HFFc6 (cell line): ENCODE results near the gene FOXP1. TPM values are rescaled to one million over a fixed set of nuclear protein-coding genes. Genes with fewer than 3 reads are reported as not detected.

Experiments used
- DNase-seq: peaks from one replicate; pipeline ENCODE4 v3.0.0-alpha.2; 2018
- H3K27ac Mint-ChIP-seq: 2 replicates; pipeline ENCODE4 v1.8.0; 2020; ENCODE audit warnings: mild to moderate bottlenecking, mixed read lengths
- H3K27me3 Mint-ChIP-seq: 2 replicates; pipeline ENCODE4 v1.8.0; 2021; ENCODE audit warnings: mild to moderate bottlenecking, moderate library complexity, mixed read lengths; ENCODE audit not compliant: insufficient read depth
- H3K36me3 Mint-ChIP-seq: 2 replicates; pipeline ENCODE4 v1.8.0; 2021; ENCODE audit warnings: low read depth, mixed read lengths
- H3K4me1 Mint-ChIP-seq: 2 replicates; pipeline ENCODE4 v1.8.0; 2020; ENCODE audit warnings: low read depth, mixed read lengths
- H3K4me3 Mint-ChIP-seq: 2 replicates; pipeline ENCODE4 v1.8.0; 2020; ENCODE audit warnings: mild to moderate bottlenecking, moderate library complexity, mixed read lengths
- H3K9me3 Mint-ChIP-seq: 2 replicates; pipeline ENCODE4 v1.8.0; 2020; ENCODE audit warnings: mild to moderate bottlenecking, mixed read lengths
- CTCF ChIP-seq: fragments of 200-600 bp; sonication (generic); IDR thresholded peaks from 2 replicates; pipeline ENCODE4 v1.5.0; 2021; ENCODE audit warnings: antibody characterized with exemption, mild to moderate bottlenecking
- total RNA-seq, 6 experiments: library from RNA; stranded (reverse); fragmentation: NEBNext Ultra II Directional; extraction: Animal tissue kit (Norgen Biotek cat#: 25700); gene quantifications; 2 replicates in 1 of 6; 3 replicates in 5 of 6; pipeline ENCODE4 v1.2.3, GENCODE V29; 2021

FOXP1 gene
- total RNA-seq, 6 experiments from 2014 or later = 32.2 to 59.3 (median 52.0) TPM

- Mint-ChIP-seq H3K9me3 (no peaks in the 10 kb centered on the region), H3K4me1 (peaks cover 12% of the 10 kb centered on the region), H3K27ac (no peak overlapping the region), H3K27me3 (no peaks in the 10 kb centered on the region; the same call in 1 of the 2 replicates), H3K36me3 (peaks cover 55% of the 10 kb centered on the region), H3K4me3 (no peak overlapping the region)
- no peak for TF ChIP-seq CTCF
- DNase-seq = no peak
Observed at GRCh38 chr3:71045917-71046282, 537.6 kb downstream of the FOXP1 start.

GRCh38 chr3:71045212-71045916 lies 538.2 kb downstream of the FOXP1 start:
- Mint-ChIP-seq H3K4me3 (no peak overlapping the region), H3K27me3 (no peaks in the 10 kb centered on the region; the same call in 1 of the 2 replicates), H3K9me3 (no peaks in the 10 kb centered on the region), H3K27ac (no peak overlapping the region), H3K36me3 (peaks cover 58% of the 10 kb centered on the region), H3K4me1 (peaks cover 12% of the 10 kb centered on the region)
- DNase-seq = no peak
- no peak for TF ChIP-seq CTCF

DNA sequence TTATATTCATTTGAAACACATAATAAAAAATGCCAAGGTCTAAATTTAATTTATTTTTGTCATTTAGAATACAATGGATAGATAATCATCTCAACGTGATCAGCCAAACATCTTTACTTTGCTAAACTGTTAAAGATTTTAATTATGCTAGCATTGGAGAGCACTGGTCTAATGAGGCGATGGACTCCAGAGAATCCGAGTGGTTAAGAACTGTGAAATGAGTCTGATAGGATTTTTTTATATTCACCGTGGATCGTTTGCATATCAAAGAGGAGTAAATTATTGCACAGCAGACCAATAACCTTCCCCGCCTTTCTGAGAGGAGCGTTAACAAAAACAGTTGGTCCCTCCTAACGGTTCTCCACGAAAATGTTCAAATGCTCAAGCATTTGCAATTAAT lies 540.8 kb downstream of the FOXP1 start:
- H3K36me3 Mint-ChIP-seq = peaks cover 56% of the 10 kb centered on the region
- H3K27ac Mint-ChIP-seq = no peak overlapping the region
- H3K9me3 Mint-ChIP-seq = no peaks in the 10 kb centered on the region
- H3K4me1 Mint-ChIP-seq = peaks cover 6% of the 10 kb centered on the region; the same call in 1 of the 2 replicates
- no peak for DNase-seq
- no peak for TF ChIP-seq CTCF
- H3K27me3 Mint-ChIP-seq = no peaks in the 10 kb centered on the region; the same call in 1 of the 2 replicates
- no peak overlapping the region for H3K4me3 Mint-ChIP-seq

GRCh38 chr3:71041371-71041770 lies 542.2 kb downstream of the FOXP1 start:
- no peaks in the 10 kb centered on the region for H3K9me3 Mint-ChIP-seq
- peaks cover 51% of the 10 kb centered on the region for H3K36me3 Mint-ChIP-seq
- H3K27me3 Mint-ChIP-seq = no peaks in the 10 kb centered on the region; the same call in 1 of the 2 replicates
- no peak overlapping the region for H3K4me3 Mint-ChIP-seq
- H3K27ac Mint-ChIP-seq = no peak overlapping the region
- peaks cover 8% of the 10 kb centered on the region for H3K4me1 Mint-ChIP-seq
- no peak for TF ChIP-seq CTCF
- DNase-seq = no peak

GRCh38 chr3:71039332-71039731 lies 544.2 kb downstream of the FOXP1 start:
- Mint-ChIP-seq H3K36me3 (peaks cover 48% of the 10 kb centered on the region), H3K27ac (no peak overlapping the region), H3K4me1 (peaks cover 21% of the 10 kb centered on the region), H3K4me3 (no peak overlapping the region), H3K27me3 (no peaks in the 10 kb centered on the region), H3K9me3 (no peaks in the 10 kb centered on the region)
- TF ChIP-seq CTCF = no peak
- DNase-seq = no peak
